ENCODE results near the gene SPARC. TPM values are rescaled to one million over a fixed set of nuclear protein-coding genes. Genes with fewer than 3 reads are reported as not detected.
"Not testable (repeated sequence)": the region's sequence is repeated elsewhere in the genome, so short reads cannot be mapped to it uniquely, and the experiment has no call there.

SPARC gene
- total and polyA plus RNA-seq, 2 experiments from 2014 or later, result 6,520 to 20,092 TPM

- no peak overlapping the region for H2AFZ ChIP-seq
- DNase-seq, result peak; percentile 86
- no peaks in the 10 kb centered on the region for H3K9me3 ChIP-seq (ENCODE audit: low read depth)
- no peaks in the 10 kb centered on the region for H3K9me2 ChIP-seq (ENCODE audit: insufficient read depth)
- no peak for TF ChIP-seq EZH2 (IDR thresholded peaks at IDR 0.05; ENCODE audit: insufficient read depth, poor library complexity, severe bottlenecking)
- TF ChIP-seq EZH2phosphoT487 (IDR thresholded peaks at IDR 0.05; ENCODE audit: insufficient read depth, low read depth), result no peak
- in situ Hi-C loops (cut with MboI), result no loop called here
- H3K27ac ChIP-seq, result peak overlapping the region; percentile 99
- H3K4me3 ChIP-seq, result peak overlapping the region; percentile 95
- peaks cover 55% of the 10 kb centered on the region for H3K36me3 ChIP-seq (ENCODE audit: low read depth)
- H4K20me1 ChIP-seq (ENCODE audit: insufficient read depth), result peaks cover 40% of the 10 kb centered on the region
- H3F3A ChIP-seq (ENCODE audit: insufficient read depth), result peaks cover 88% of the 10 kb centered on the region
- H3K79me2 ChIP-seq (ENCODE audit: insufficient read depth), result peaks cover 95% of the 10 kb centered on the region
- 0 to 2% methylated on average over 6 of the region's 6 CpGs for WGBS, 2 experiments (ENCODE audit: low coverage in 1 of 2, low lambda C conversion rate in 2 of 2, missing lambda C conversion rate in 2 of 2)
- peaks cover 68% of the 10 kb centered on the region for H3K4me1 ChIP-seq (ENCODE audit: insufficient read depth)
- H3K27me3 ChIP-seq (replicated peaks; ENCODE audit: insufficient read depth), result no peaks in the 10 kb centered on the region
- peak overlapping the region; percentile 96 for H3K4me2 ChIP-seq (ENCODE audit: unreplicated experiment)
- H3K9ac ChIP-seq, result peak overlapping the region; percentile 99
These were observed 4.5 kb downstream of the SPARC start for GRCh38 chr5:151682240-151682639.

- WGBS, 2 experiments (ENCODE audit: low coverage in 1 of 2, low lambda C conversion rate in 2 of 2, missing lambda C conversion rate in 2 of 2), result 18 to 22% methylated on average over 5 of the region's 5 CpGs
- no peak for TF ChIP-seq EZH2 (IDR thresholded peaks at IDR 0.05; ENCODE audit: insufficient read depth, poor library complexity, severe bottlenecking)
- TF ChIP-seq EZH2phosphoT487 (IDR thresholded peaks at IDR 0.05; ENCODE audit: insufficient read depth, low read depth), result no peak
- Histone ChIP-seq H2AFZ (no peak overlapping the region), H3K4me3 (peak overlapping the region; percentile 95), H3K79me2 (ENCODE audit: insufficient read depth) (peaks cover 100% of the 10 kb centered on the region), H3F3A (ENCODE audit: insufficient read depth) (peaks cover 95% of the 10 kb centered on the region), H3K36me3 (ENCODE audit: low read depth) (peaks cover 60% of the 10 kb centered on the region), H3K9ac (peak overlapping the region; percentile 99), H3K9me2 (ENCODE audit: insufficient read depth) (no peaks in the 10 kb centered on the region), H3K4me2 (ENCODE audit: unreplicated experiment) (peak overlapping the region; percentile 96), H3K27ac (peak overlapping the region; percentile 99), H4K20me1 (ENCODE audit: insufficient read depth) (peaks cover 48% of the 10 kb centered on the region), H3K27me3 (replicated peaks; ENCODE audit: insufficient read depth) (no peaks in the 10 kb centered on the region), H3K9me3 (ENCODE audit: low read depth) (no peaks in the 10 kb centered on the region), H3K4me1 (ENCODE audit: insufficient read depth) (peaks cover 79% of the 10 kb centered on the region)
- DNase-seq, result peak; percentile 73
- in situ Hi-C loops (cut with MboI), result no loop called here
These were observed 5.7 kb downstream of the SPARC start for GRCh38 chr5:151680944-151681427.

DNA sequence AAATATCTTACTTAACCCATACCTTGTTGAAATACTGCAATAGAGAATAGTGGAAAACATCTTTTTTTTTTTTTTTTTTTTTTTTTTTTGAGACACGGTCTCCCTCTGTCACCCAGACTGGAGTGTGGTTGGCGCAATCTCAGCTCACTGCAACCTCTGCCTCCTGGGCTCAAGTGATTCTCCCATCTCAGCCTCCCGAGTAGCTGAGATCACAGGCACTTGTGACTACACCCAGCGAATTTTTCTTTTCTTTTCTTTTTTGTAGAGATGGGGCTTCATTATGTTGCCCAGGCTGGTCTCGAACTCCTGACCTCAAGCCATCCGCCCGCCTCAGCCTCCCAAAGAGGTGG lies 6.6 kb downstream of the SPARC start:
- Histone ChIP-seq H3K4me1 (ENCODE audit: insufficient read depth) (peaks cover 87% of the 10 kb centered on the region), H3K79me2 (ENCODE audit: insufficient read depth) (peaks cover 100% of the 10 kb centered on the region), H3K27ac (peak overlapping the region; percentile 99), H3F3A (ENCODE audit: insufficient read depth) (peaks cover 95% of the 10 kb centered on the region), H4K20me1 (ENCODE audit: insufficient read depth) (peaks cover 48% of the 10 kb centered on the region), H3K4me3 (peak overlapping the region; percentile 95), H3K4me2 (ENCODE audit: unreplicated experiment) (peak overlapping the region; percentile 96), H3K36me3 (ENCODE audit: low read depth) (peaks cover 63% of the 10 kb centered on the region), H3K9ac (peak overlapping the region; percentile 99)
- H3K9me2 ChIP-seq (ENCODE audit: insufficient read depth); H3K27me3 ChIP-seq (replicated peaks; ENCODE audit: insufficient read depth); H3K9me3 ChIP-seq (ENCODE audit: low read depth); H2AFZ ChIP-seq; in situ Hi-C loops (cut with MboI): not testable (repeated sequence)
- WGBS, 2 experiments (ENCODE audit: low coverage in 1 of 2, low lambda C conversion rate in 2 of 2, missing lambda C conversion rate in 2 of 2), result 14 to 18% methylated on average over 6 to 7 of the region's 7 CpGs
- DNase-seq, result peak; percentile 68

- H3K4me3 ChIP-seq, result peak overlapping the region; percentile 95
- peaks cover 65% of the 10 kb centered on the region for H3K36me3 ChIP-seq (ENCODE audit: low read depth)
- H3K9me2 ChIP-seq (ENCODE audit: insufficient read depth), result no peaks in the 10 kb centered on the region
- no peak overlapping the region for H2AFZ ChIP-seq
- DNase-seq, result peak; percentile 75
- peaks cover 93% of the 10 kb centered on the region for H3K4me1 ChIP-seq (ENCODE audit: insufficient read depth)
- H3F3A ChIP-seq (ENCODE audit: insufficient read depth), result peaks cover 98% of the 10 kb centered on the region
- peaks cover 100% of the 10 kb centered on the region for H3K79me2 ChIP-seq (ENCODE audit: insufficient read depth)
- 15 to 22% methylated on average over 8 of the region's 8 CpGs for WGBS, 2 experiments (ENCODE audit: low coverage in 1 of 2, low lambda C conversion rate in 2 of 2, missing lambda C conversion rate in 2 of 2)
- TF ChIP-seq EZH2phosphoT487 (IDR thresholded peaks at IDR 0.05; ENCODE audit: insufficient read depth, low read depth), result no peak
- no peak for TF ChIP-seq EZH2 (IDR thresholded peaks at IDR 0.05; ENCODE audit: insufficient read depth, poor library complexity, severe bottlenecking)
- peak overlapping the region; percentile 96 for H3K4me2 ChIP-seq (ENCODE audit: unreplicated experiment)
- no peaks in the 10 kb centered on the region for H3K9me3 ChIP-seq (ENCODE audit: low read depth)
- peaks cover 48% of the 10 kb centered on the region for H4K20me1 ChIP-seq (ENCODE audit: insufficient read depth)
- in situ Hi-C loops (cut with MboI), result no loop called here
- no peaks in the 10 kb centered on the region for H3K27me3 ChIP-seq (replicated peaks; ENCODE audit: insufficient read depth)
- peak overlapping the region; percentile 99 for H3K27ac ChIP-seq
- peak overlapping the region; percentile 99 for H3K9ac ChIP-seq
These were observed 7.1 kb downstream of the SPARC start for GRCh38 chr5:151679421-151680155.

Data from GM23248 (cell line).